Umbilical cord (tissue), 2 donors: ENCODE data around the gene GP9. TPM values are rescaled to one million over a fixed set of nuclear protein-coding genes. Genes with fewer than 3 reads are reported as not detected.

ENCODE experiments used
- DNase-seq: peaks from one replicate; pipeline ENCODE4 v3.0.0-alpha.2; 2015; ENCODE audit warnings: low spot score
- total RNA-seq: library from RNA; depleted of rRNA; stranded (reverse); fragments of >200 nt; gene quantifications from one replicate; pipeline ENCODE4 v1.2.3, GENCODE V29; 2014; ENCODE audit warnings: low replicate concordance; ENCODE audit not compliant: insufficient read depth

The GP9 gene
- 3.6 TPM for total RNA-seq

DNA sequence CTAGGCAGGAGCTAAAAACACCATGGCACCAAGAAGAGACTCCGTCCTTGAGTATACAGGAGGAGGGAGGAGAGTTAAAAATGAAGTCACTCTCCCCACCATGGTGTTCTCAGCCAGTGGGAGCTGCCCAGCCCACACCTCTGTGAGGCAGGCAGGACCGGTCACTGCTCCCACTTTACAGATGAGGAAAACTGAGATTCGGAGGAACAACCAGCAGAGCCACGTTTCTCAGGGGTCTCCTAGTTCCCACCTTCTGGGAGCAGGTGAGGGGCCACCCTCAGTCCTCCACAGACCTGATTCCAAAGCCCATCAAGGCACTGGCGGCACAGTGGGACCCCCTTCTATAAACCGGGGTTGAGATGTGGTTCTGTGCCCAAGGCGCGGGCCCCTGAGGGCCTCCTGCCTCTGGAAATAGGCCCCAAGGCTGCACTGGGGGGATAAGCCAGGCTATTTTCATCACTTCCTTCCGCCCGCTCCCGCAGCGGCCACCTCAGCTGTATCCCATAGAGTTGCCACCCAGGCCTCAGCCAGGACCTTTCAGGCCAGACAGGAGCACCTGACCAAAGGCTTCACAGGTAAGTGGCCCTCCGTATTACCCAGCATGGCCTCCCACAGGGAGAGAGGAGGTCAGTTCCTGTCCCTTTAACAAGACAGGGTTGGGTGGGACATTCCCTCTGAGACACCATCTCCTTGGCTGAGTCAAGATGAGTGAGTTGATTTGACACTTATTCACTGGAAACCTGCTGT lies at the start of gene GP9:
GP9 (plus strand) TSS at position 504 of the 747 bp plus-strand sequence. CDS start 961 bp downstream, outside the sequence.
- DNase-seq = no peak

GRCh38 chr3:129013491-129013891 lies 47.1 kb upstream of the GP9 start:
- DNase-seq = no peak

GRCh38 chr3:129014148-129014547 lies 46.4 kb upstream of the GP9 start:
- no peak for DNase-seq

DNA sequence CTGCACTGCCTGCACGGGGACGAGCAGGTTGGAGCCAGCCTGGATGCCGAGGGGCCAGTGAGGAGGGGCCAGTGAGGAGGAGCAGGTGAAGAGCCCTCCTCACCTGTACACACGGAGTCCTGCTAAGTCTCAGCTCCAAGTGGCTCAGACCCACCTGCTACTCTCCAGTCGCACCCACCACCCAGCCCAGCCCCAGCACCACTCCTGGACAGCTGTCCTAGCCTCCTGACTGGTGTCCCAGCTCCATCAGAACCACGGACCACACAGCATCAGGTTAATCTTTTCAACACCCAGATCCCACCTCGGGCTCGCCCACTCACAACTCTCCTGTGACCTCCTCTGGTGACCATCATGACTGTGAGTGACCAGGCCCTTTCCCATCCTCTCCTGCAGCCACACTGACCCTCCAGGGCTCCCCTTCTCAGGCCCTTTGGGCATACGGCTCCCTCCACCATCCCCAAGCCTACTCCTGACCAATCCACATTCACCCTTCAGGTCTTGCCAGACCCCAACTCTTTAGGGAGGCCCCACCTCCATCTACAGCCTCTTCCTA lies 45.7 kb upstream of the GP9 start:
- DNase-seq = no peak

- no peak for DNase-seq
These were observed 45.0 kb upstream of the GP9 start for GRCh38 chr3:129015388-129016105.

DNA sequence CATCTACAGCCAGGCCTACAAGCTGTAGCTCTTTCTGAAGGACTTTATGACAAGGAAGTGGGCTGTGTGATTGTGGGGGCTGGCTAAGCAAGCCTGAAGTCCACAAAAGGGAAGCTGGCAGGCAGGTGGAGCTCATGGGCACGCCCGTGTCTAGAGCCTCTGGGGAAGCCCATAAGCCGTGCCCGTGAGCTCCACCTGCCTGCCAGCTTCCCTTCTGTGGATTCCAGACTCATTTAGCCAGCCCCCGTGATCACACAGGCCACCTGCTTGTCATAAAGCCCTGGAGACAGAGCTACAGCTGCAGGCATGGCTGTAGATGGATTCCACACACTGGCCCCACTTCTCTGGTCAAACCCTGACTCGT lies 44.2 kb upstream of the GP9 start:
- DNase-seq = no peak

DNA sequence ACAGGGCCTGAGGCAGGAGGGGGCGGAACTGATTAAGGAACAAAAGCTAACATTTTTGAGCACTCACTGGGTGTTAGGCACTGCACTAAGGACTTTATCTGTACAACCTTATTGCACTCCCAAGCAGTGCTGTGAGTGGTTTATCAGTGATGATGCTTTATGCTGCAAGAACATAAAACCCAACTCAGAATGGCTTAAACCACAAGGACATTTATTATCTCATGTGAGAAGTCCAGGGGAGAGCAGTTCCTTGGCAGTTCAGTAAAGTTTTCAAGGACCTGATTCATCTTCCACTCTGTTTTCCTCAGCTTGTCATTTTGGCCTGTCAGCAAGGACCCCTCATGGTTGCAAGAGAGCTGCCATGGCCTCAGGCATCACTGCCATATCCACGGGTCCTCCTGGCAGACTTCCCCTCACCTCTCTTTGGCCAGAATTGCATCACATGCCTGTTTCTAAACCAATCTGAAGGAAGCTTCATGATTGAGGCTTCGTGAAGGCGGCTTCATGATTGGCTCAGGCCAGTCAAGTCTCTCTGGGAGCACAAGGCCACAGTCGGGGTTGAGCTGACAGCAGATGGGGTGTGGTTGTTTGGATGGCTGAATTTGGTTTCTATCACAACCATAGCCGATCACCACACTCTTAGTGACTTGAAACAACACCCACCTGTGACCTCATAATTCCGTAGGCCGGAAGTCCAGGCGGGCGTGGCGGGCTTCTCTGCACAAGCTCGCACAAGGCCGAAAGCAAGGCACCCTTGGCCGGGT lies 43.7 kb upstream of the GP9 start:
- DNase-seq = no peak

DNA sequence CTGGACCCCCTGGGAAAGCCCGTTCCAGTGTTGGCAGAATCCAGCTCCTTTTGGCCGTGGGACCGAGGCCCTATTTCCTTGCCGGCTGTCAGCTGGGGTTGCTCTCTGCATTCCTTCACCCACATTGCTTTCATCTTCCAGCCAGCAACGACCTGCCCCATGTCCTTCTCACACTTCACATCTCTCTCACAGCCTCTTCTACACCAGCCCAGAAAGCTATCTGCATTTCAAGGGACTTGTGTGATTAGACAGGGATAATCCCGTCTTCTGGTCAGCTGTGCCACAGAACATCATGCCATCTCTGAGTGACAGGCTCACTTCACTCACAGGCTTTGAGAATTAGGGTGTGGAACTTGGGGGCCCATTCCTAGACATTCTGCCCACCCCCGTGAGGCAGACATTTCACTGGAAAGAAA lies 43.1 kb upstream of the GP9 start:
- no peak for DNase-seq

- no peak for DNase-seq
These were observed 42.3 kb upstream of the GP9 start for GRCh38 chr3:129018271-129018670.

DNA sequence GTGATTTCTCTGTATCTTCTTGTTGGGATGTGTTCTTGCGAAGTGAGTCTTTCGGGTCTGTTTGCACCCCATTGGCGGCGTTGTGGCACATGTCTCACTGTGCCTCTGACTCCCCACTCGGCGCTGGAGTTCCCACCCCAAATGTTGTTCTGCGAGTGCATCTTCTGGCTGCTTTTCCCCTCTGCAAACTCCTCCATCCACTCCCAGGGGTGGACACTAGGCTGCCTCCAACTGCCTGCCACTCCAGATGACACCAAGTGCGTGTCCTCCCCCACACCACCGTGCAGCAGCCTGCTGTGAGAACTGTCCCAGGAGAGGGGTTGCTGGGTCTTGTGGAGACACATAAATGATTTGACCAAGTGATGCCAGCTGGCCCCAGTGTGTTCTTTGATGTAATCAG lies 41.8 kb upstream of the GP9 start:
- DNase-seq = no peak

GRCh38 chr3:129019266-129019665 lies 41.3 kb upstream of the GP9 start:
- DNase-seq = no peak

GRCh38 chr3:129020691-129021090 lies 39.9 kb upstream of the GP9 start:
- no peak for DNase-seq

DNA sequence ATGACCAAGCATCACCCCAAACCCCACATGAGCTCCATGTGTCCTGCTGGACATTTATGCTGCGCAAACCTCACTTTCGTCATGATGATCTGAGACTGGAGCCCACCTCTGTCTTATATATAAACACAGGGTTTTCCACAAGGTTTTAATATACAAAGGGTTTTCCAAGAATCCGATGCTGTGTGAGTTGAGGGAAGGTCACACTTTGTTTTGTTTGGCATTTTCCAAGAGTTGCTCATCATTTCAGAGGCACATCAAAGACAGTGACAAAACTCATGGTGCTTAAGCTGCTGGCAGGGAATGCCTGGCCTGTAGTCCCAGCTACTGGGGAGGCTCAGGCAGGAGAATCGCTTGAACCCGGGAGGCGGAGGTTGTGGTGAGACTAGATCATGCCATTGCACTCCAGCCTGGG lies 39.4 kb upstream of the GP9 start:
- no peak for DNase-seq

- no peak for DNase-seq
These were observed 38.2 kb upstream of the GP9 start for GRCh38 chr3:129022114-129023007.

- DNase-seq = no peak
These were observed 37.6 kb upstream of the GP9 start for GRCh38 chr3:129023008-129023358.

- no peak for DNase-seq
These were observed 36.7 kb upstream of the GP9 start for GRCh38 chr3:129023909-129024308.

GRCh38 chr3:129025108-129025507 lies 35.5 kb upstream of the GP9 start:
- DNase-seq = no peak

GRCh38 chr3:129025691-129026435 lies 34.7 kb upstream of the GP9 start:
- no peak for DNase-seq

DNA sequence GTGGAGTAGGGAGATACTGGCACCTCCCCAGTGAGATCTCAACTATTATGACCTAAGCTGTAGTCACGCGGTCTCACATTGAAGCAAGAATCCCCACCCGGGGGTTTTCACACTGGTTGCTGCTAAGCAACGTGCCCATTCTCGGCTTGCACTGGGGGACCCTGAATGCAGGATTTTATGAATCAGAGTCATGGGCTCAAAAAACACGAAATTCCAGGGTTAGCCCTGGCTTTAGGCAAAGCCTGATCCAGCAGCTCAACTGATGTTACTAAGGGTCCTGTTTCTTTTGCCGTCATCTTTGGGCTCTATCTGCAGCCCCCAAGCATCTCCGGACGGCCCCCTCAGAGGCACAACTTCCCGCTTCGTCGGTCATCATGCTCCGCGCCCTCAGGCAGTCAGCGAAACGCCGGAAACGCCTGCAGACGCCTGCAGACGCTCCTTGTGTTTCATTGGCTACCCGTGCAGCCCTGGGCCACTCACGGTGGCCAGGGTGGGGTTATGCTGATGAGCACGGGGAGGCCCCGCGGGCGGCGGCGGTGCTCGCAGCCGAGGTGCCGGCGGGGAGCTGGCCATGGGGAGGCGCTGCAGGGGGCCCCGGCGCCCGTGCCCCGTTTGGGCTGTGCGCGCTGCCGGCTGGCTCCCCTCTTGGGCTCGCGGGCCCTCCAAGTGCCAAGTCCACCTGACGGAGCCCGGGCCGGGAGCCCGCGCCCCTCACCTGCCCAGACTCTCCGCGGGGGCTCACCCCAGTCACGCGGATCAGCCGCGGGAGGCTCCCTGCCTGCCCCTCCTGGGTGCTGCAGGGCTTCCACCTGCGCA lies 33.6 kb upstream of the GP9 start:
- peak; percentile 88 for DNase-seq

DNA sequence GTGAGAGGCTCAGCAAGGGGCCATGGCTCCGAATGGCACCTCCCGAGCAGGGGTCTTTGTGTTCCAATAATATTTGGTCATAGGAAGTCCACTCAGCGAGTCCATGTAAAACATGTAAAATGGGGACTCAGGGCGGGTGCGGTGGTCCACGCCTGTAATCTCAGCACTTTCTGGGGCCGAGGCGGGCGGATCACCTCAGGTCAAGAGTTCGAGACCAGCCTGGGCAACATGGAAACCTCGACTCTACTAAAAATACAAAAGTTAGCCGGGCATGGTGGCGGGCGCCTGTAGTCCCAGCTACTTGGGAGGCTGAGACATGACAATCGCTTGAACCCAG lies 33.1 kb upstream of the GP9 start:
- no peak for DNase-seq
